Adrenal gland (tissue), 5 donors: ENCODE results near the gene FXYD3.

Experiments used
- POLR2A ChIP-seq, 2 donors: fragments of 450-650 bp; IDR thresholded peaks; one replicate each; pipeline ENCODE4 v1.6.1; 2017; ENCODE audit warnings: antibody characterized with exemption in 2 of 2, mild to moderate bottlenecking in 2 of 2, moderate library complexity in 1 of 2
- TF ChIP-seq, protein P1 (sequence below), 6 experiments: fragments of 450-650 bp in 4 of 6; fragments of 200-600 bp in 2 of 6; sonication (generic) in 1 of 6; IDR thresholded peaks; 1 replicate in 5 of 6; 2 replicates in 1 of 6; pipeline versions ENCODE4 v1.5.1 to v1.8.0; 2016 to 2021; ENCODE audit warnings: antibody characterized with exemption in 6 of 6, mild to moderate bottlenecking in 2 of 6, moderate library complexity in 1 of 6
- donor health status: DM: no; HTN: no; CAD: no.

DNA sequence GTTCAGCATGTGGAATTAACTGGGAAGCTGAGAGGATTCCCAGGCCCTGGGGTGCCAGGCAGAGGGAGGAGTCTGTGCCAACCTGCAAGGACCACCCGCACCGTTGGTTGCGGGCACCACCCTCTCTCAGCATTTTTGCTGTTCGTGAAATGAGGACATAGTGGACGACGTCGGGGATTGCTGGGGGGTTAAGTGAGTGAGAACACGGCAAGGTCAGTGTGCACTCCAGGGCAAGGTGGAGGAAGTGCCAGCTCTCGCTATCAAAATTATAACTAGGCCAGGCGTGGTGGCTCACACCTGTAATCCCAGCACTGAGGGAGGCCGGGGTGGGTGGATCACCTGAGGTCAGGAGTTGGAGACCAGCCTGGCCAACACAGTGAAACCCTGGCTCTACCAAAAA is 2.2 kb downstream of the FXYD3 start:
- TF ChIP-seq, protein P1, sequence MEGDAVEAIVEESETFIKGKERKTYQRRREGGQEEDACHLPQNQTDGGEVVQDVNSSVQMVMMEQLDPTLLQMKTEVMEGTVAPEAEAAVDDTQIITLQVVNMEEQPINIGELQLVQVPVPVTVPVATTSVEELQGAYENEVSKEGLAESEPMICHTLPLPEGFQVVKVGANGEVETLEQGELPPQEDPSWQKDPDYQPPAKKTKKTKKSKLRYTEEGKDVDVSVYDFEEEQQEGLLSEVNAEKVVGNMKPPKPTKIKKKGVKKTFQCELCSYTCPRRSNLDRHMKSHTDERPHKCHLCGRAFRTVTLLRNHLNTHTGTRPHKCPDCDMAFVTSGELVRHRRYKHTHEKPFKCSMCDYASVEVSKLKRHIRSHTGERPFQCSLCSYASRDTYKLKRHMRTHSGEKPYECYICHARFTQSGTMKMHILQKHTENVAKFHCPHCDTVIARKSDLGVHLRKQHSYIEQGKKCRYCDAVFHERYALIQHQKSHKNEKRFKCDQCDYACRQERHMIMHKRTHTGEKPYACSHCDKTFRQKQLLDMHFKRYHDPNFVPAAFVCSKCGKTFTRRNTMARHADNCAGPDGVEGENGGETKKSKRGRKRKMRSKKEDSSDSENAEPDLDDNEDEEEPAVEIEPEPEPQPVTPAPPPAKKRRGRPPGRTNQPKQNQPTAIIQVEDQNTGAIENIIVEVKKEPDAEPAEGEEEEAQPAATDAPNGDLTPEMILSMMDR (IDR thresholded peaks at IDR 0.05), result no peak
- no peak for TF ChIP-seq POLR2A (IDR thresholded peaks at IDR 0.05)
